Breast epithelium (tissue), 3 donors: ENCODE data around the gene SDK1.

ENCODE experiments used
- POLR2A ChIP-seq: fragments of 450-650 bp; IDR thresholded peaks from one replicate; pipeline ENCODE4 v1.6.1; 2016; ENCODE audit warnings: antibody characterized with exemption, mild to moderate bottlenecking, moderate library complexity
- POLR2AphosphoS5 ChIP-seq, 3 donors: sonication (generic); formaldehyde crosslinking; IDR thresholded peaks; one replicate each; pipeline ENCODE4 v1.6.1; 2017; ENCODE audit warnings: antibody characterized with exemption in 3 of 3
- TF ChIP-seq, protein P1 (sequence below), 3 donors: fragments of 450-650 bp; IDR thresholded peaks; one replicate each; pipeline ENCODE4 v1.5.1; 2016 to 2017; ENCODE audit warnings: antibody characterized with exemption in 3 of 3, mild to moderate bottlenecking in 3 of 3, moderate library complexity in 3 of 3

DNA sequence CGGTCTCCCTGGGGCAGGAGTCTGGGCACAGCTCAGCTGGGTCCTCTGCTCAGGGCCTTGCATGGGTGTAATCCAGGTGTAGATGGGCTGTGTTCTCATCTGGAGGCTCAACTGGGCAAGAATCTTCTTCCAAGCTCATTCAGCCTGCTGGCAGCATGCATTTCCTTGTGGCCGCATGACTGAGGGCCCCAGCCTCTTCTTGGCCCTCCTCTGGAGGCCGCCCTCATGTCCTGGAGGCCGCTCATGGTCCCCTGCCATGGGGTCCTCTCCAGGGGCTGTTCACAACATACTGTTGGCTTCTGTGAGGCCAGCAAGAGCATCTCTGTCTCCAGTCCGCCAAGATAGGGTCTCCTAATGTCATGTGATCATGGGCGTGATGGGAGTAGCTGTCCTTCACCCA lies 943.6 kb downstream of the SDK1 start:
- TF ChIP-seq, protein P1, sequence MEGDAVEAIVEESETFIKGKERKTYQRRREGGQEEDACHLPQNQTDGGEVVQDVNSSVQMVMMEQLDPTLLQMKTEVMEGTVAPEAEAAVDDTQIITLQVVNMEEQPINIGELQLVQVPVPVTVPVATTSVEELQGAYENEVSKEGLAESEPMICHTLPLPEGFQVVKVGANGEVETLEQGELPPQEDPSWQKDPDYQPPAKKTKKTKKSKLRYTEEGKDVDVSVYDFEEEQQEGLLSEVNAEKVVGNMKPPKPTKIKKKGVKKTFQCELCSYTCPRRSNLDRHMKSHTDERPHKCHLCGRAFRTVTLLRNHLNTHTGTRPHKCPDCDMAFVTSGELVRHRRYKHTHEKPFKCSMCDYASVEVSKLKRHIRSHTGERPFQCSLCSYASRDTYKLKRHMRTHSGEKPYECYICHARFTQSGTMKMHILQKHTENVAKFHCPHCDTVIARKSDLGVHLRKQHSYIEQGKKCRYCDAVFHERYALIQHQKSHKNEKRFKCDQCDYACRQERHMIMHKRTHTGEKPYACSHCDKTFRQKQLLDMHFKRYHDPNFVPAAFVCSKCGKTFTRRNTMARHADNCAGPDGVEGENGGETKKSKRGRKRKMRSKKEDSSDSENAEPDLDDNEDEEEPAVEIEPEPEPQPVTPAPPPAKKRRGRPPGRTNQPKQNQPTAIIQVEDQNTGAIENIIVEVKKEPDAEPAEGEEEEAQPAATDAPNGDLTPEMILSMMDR (IDR thresholded peaks at IDR 0.05), result no peak
- TF ChIP-seq POLR2A (no peak), POLR2AphosphoS5 (IDR thresholded peaks at IDR 0.05) (no peak)
